GM18511 (cell line): ENCODE results near the gene LTBP2.

Experiments
- ATAC-seq: cut with Tn5 transposase; IDR thresholded peaks from one replicate; pipeline ENCODE4 v1.9.1; 2021; ENCODE audit warnings: mild to moderate bottlenecking, moderate library complexity; ENCODE audit not compliant: unreplicated experiment

LTBP2 gene

GRCh38 chr14:74614508-74615495 is 2.8 kb upstream of the LTBP2 start:
- no peak for ATAC-seq

GRCh38 chr14:74613211-74613914 is 1.3 kb upstream of the LTBP2 start:
- ATAC-seq = no peak

- peak; percentile 72 for ATAC-seq
Observed at GRCh38 chr14:74612350-74613021, 449 bp upstream of the LTBP2 start.

- ATAC-seq = no peak
Observed at GRCh38 chr14:74610866-74611649, 979 bp downstream of the LTBP2 start.

- ATAC-seq = no peak
Observed at GRCh38 chr14:74610199-74610865, 1.7 kb downstream of the LTBP2 start.

GRCh38 chr14:74609721-74610120 is 2.3 kb downstream of the LTBP2 start:
- ATAC-seq = no peak

- ATAC-seq = no peak
Observed at GRCh38 chr14:74608959-74609611, 3.0 kb downstream of the LTBP2 start.

- no peak for ATAC-seq
Observed at GRCh38 chr14:74606727-74607126, 5.3 kb downstream of the LTBP2 start.

- ATAC-seq = no peak
Observed at GRCh38 chr14:74605531-74606223, 6.4 kb downstream of the LTBP2 start.

GRCh38 chr14:74604911-74605310 is 7.1 kb downstream of the LTBP2 start:
- no peak for ATAC-seq

- no peak for ATAC-seq
Observed at GRCh38 chr14:74604157-74604556, 7.9 kb downstream of the LTBP2 start.

GRCh38 chr14:74601982-74602381 is 10.1 kb downstream of the LTBP2 start:
- no peak for ATAC-seq

- ATAC-seq = no peak
Observed at GRCh38 chr14:74599946-74600345, 12.1 kb downstream of the LTBP2 start.

GRCh38 chr14:74599321-74599761 is 12.7 kb downstream of the LTBP2 start:
- no peak for ATAC-seq

GRCh38 chr14:74596741-74597450 is 15.1 kb downstream of the LTBP2 start:
- ATAC-seq = no peak

- ATAC-seq = no peak
Observed at GRCh38 chr14:74595006-74595735, 16.9 kb downstream of the LTBP2 start.

GRCh38 chr14:74594606-74595005 is 17.4 kb downstream of the LTBP2 start:
- no peak for ATAC-seq

- ATAC-seq = no peak
Observed at GRCh38 chr14:74594029-74594428, 18.0 kb downstream of the LTBP2 start.
